Measurements from ENCODE around the gene DOCK10. TPM values are rescaled to one million over a fixed set of nuclear protein-coding genes. Genes with fewer than 3 reads are reported as not detected.

DOCK10 gene
- total and polyA plus RNA-seq, 2 donors (not counting 3 experiments of a cell fraction or from before 2014, with no cell fraction given) = 5.8 to 23.0 TPM

DNA sequence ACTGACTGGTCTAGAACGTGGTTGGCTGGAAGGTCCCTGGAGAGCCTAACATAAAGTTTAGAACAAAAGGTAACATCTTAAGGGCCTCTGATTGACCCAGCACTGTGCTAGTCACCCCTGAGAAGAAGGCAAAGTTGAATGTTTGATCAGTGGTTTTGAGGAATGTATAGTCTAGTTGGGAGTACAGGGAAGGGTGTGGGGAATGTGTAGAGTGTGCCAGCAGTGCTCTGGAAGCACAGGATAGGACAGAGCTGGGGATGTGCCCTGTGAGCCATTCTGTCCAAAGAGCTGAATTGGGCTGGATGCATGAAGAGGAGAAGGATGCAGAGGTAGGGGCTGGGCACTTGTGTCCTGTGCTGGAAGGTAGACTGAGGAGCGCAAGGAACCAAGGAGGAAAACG lies 41.0 kb upstream of the DOCK10 start:
- Histone ChIP-seq H3K4me2 (ENCODE audit: insufficient read depth, low read length) (no peak overlapping the region), H4K20me1 (replicated peaks; ENCODE audit: control insufficient read depth, extremely low read depth, insufficient read depth, low read length) (no peaks in the 10 kb centered on the region), H3K9me3 (replicated peaks; ENCODE audit: control insufficient read depth, insufficient read depth, low read length) (no peaks in the 10 kb centered on the region), H3K27ac (ENCODE audit: insufficient read depth, low read depth, low read length) (no peak overlapping the region), H3K36me3 (ENCODE audit: control insufficient read depth in 2 of 2, extremely low read depth in 1 of 2, insufficient read depth in 2 of 2, low read length in 2 of 2) (no peaks in the 10 kb centered on the region), H2AFZ (ENCODE audit: low read depth, low read length) (no peak overlapping the region), H3K4me1 (ENCODE audit: control insufficient read depth, extremely low read depth, insufficient read depth, low read length) (no peaks in the 10 kb centered on the region), H3K27me3 (ENCODE audit: control insufficient read depth in 2 of 2, insufficient read depth in 2 of 2, low read length in 2 of 2) (no peaks in the 10 kb centered on the region), H3K4me3 (replicated peaks in 1 of 3; ENCODE audit: insufficient read depth in 1 of 3, low read depth in 1 of 3, low read length in 3 of 3) (no peak overlapping the region), H3K9ac (replicated peaks; ENCODE audit: extremely low read depth, insufficient read depth, low read length) (no peak overlapping the region), H3K79me2 (ENCODE audit: control insufficient read depth, insufficient read depth, low read length) (no peaks in the 10 kb centered on the region), H3K9me1 (replicated peaks; ENCODE audit: control insufficient read depth, extremely low read depth, insufficient read depth, low read length) (no peaks in the 10 kb centered on the region)
- intact Hi-C loops (cut with micrococcal nuclease) (no loop called here), dilution Hi-C loops (cut with MboI; ENCODE audit: extremely low pct_ligation_motif_present, low sequenced_read_pairs) (no loop called here)
- ChIA-PET CTCF (no interaction called here), POLR2A (no interaction called here)
- no TSS peak for BruUV-seq (replicated peaks)
- FAIRE-seq = no peak
- TF ChIP-seq, protein P1, sequence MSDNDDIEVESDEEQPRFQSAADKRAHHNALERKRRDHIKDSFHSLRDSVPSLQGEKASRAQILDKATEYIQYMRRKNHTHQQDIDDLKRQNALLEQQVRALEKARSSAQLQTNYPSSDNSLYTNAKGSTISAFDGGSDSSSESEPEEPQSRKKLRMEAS (IDR thresholded peaks at IDR 0.05; ENCODE audit: insufficient read depth, insufficient read length) = no peak
- TF ChIP-seq POLR2A (IDR thresholded peaks at IDR 0.05; ENCODE audit: low read depth, low read length) = no peak
- TF ChIP-seq, protein P2, sequence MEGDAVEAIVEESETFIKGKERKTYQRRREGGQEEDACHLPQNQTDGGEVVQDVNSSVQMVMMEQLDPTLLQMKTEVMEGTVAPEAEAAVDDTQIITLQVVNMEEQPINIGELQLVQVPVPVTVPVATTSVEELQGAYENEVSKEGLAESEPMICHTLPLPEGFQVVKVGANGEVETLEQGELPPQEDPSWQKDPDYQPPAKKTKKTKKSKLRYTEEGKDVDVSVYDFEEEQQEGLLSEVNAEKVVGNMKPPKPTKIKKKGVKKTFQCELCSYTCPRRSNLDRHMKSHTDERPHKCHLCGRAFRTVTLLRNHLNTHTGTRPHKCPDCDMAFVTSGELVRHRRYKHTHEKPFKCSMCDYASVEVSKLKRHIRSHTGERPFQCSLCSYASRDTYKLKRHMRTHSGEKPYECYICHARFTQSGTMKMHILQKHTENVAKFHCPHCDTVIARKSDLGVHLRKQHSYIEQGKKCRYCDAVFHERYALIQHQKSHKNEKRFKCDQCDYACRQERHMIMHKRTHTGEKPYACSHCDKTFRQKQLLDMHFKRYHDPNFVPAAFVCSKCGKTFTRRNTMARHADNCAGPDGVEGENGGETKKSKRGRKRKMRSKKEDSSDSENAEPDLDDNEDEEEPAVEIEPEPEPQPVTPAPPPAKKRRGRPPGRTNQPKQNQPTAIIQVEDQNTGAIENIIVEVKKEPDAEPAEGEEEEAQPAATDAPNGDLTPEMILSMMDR (IDR thresholded peaks at IDR 0.05; ENCODE audit: extremely low read depth in 1 of 2, insufficient read depth in 1 of 2, low read depth in 1 of 2, low read length in 2 of 2) = no peak
- no peak for TF ChIP-seq JUN (IDR thresholded peaks at IDR 0.05; ENCODE audit: borderline replicate concordance, insufficient read depth, insufficient read length, low read depth)
- no peak for TF ChIP-seq GATA2 (IDR thresholded peaks at IDR 0.05; ENCODE audit: insufficient read depth, insufficient read length, low read depth, low read length)
- TF ChIP-seq MYC (IDR thresholded peaks at IDR 0.05; ENCODE audit: low read depth, low read length) = no peak
- no peak for TF ChIP-seq EZH2 (IDR thresholded peaks at IDR 0.05; ENCODE audit: borderline replicate concordance, low read depth, low read length, severe bottlenecking)
- TF ChIP-seq FOS (IDR thresholded peaks at IDR 0.05; ENCODE audit: borderline replicate concordance, insufficient read depth, low read length) = no peak
- no peak for TF ChIP-seq POLR2AphosphoS5 (IDR thresholded peaks at IDR 0.05; ENCODE audit: insufficient read depth, low read depth, low read length)
- DNase-seq (ENCODE audit: low read depth, low spot score) = no peak
